ENCODE measurements around the gene NECAB2.
A peak's percentile ranks its signal among the peaks of the same experiment; 100 is the strongest.
"Not testable (repeated sequence)": the region's sequence is repeated elsewhere in the genome, so short reads cannot be mapped to it uniquely, and the experiment has no call there.

The NECAB2 gene

DNA sequence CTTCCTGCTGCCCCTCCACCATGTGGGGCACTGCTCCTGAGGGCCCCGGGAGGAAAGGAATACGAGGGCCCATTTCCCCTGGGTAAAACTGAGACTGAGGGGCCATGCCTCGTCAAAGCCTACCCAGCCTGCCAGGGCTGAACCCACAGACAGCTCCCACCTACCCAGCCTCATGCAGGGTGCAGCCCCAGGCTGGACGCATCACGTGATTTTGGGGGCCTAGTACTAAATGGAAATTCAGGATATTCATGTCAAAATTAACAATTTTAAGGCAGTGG, 18.4 kb upstream of the NECAB2 start:
- ATAC-seq: no peak
- TF ChIP-seq, protein P1, sequence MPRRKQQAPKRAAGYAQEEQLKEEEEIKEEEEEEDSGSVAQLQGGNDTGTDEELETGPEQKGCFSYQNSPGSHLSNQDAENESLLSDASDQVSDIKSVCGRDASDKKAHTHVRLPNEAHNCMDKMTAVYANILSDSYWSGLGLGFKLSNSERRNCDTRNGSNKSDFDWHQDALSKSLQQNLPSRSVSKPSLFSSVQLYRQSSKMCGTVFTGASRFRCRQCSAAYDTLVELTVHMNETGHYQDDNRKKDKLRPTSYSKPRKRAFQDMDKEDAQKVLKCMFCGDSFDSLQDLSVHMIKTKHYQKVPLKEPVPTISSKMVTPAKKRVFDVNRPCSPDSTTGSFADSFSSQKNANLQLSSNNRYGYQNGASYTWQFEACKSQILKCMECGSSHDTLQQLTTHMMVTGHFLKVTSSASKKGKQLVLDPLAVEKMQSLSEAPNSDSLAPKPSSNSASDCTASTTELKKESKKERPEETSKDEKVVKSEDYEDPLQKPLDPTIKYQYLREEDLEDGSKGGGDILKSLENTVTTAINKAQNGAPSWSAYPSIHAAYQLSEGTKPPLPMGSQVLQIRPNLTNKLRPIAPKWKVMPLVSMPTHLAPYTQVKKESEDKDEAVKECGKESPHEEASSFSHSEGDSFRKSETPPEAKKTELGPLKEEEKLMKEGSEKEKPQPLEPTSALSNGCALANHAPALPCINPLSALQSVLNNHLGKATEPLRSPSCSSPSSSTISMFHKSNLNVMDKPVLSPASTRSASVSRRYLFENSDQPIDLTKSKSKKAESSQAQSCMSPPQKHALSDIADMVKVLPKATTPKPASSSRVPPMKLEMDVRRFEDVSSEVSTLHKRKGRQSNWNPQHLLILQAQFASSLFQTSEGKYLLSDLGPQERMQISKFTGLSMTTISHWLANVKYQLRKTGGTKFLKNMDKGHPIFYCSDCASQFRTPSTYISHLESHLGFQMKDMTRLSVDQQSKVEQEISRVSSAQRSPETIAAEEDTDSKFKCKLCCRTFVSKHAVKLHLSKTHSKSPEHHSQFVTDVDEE (CRISPR knock-in tag; IDR thresholded peaks at IDR 0.05): no peak
- no peak for TF ChIP-seq ZNF565 (CRISPR knock-in tag; conservative IDR thresholded peaks at IDR 0.05; ENCODE audit: low read depth)
- TF ChIP-seq OSR1 (CRISPR knock-in tag; IDR thresholded peaks at IDR 0.05): no peak

DNA sequence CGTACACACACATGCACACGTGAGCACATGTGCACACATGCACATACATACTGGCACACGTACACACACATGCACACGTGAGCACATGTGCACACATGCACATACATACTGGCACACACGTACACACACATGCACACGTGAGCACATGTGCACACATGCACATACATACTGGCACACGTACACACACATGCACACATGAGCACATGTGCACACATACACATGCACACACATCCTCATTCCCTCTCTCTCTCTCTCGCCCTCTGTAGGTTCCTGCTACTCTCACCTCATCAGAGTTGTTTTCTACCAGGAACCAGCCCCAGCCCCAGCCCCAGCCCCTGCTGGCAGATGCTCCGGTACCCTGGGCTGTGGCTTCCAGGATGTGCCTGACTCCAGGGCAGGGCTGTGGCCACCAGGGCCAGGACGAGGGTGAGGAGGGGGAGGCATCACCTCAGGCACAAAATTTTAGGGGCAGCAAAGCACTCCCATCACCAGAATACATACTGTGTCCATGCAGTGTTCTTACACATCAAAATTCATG, 17.1 kb upstream of the NECAB2 start:
- ATAC-seq: not testable (repeated sequence)

DNA sequence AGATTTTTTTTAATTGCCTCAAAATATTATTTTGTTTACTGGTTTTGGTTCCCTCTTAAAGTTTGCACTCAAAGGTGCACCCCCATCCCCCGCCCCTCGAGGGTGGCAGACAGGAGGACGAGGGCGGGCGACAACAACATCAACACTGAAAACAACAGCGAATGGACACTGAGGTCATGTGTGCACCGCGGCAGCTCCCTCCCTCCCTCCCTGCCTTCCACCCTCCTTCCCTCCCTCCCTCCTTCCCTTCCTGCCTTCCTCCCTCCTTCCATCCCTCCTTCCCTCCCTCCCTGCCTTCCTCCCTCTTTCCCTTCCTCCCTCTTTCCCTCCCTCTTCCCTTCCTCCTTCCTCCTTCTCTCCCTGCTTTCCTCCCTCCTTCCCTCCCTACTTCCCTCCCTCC, 16.5 kb upstream of the NECAB2 start:
- ATAC-seq: no peak
- TF ChIP-seq, protein P2, sequence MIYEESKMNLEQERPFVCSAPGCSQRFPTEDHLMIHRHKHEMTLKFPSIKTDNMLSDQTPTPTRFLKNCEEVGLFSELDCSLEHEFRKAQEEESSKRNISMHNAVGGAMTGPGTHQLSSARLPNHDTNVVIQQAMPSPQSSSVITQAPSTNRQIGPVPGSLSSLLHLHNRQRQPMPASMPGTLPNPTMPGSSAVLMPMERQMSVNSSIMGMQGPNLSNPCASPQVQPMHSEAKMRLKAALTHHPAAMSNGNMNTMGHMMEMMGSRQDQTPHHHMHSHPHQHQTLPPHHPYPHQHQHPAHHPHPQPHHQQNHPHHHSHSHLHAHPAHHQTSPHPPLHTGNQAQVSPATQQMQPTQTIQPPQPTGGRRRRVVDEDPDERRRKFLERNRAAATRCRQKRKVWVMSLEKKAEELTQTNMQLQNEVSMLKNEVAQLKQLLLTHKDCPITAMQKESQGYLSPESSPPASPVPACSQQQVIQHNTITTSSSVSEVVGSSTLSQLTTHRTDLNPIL (CRISPR knock-in tag; IDR thresholded peaks at IDR 0.05; ENCODE audit: low read depth): no peak
- TF ChIP-seq ESRRG (CRISPR knock-in tag; IDR thresholded peaks at IDR 0.05): no peak
- TF ChIP-seq ZFP3 (CRISPR knock-in tag; IDR thresholded peaks at IDR 0.05): no peak
- no peak for TF ChIP-seq ZC3H10 (CRISPR knock-in tag; IDR thresholded peaks at IDR 0.05)

DNA sequence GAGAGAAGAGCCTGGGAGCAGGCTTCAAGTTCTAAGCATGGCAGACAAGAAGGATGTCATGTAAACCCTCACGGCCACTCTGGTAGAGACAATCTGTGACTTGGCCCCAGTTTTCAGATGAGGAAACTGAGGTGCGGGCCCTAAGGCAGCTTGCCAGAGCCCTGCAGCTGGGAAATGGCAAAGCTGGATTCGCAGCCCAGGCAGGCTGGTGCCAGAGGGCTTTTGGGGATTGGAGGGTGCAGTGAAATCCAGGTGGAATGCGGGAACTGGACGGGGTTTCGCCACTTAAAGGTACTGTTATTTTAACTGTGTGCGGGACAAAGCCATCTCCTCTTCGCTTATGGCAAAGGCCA, 15.5 kb upstream of the NECAB2 start:
- ATAC-seq: peak; percentile 4
- TF ChIP-seq ARNTL (CRISPR knock-in tag; IDR thresholded peaks at IDR 0.05; ENCODE audit: borderline replicate concordance, low read depth) (no peak), ZNF70 (CRISPR knock-in tag; IDR thresholded peaks at IDR 0.05) (no peak), TCF4 (CRISPR knock-in tag; IDR thresholded peaks at IDR 0.05; ENCODE audit: borderline replicate concordance) (no peak), BACH2 (CRISPR knock-in tag; IDR thresholded peaks at IDR 0.05; ENCODE audit: borderline replicate concordance) (no peak), RARB (CRISPR knock-in tag; IDR thresholded peaks at IDR 0.05) (no peak), ZC3H10 (CRISPR knock-in tag; IDR thresholded peaks at IDR 0.05) (no peak), ZNF565 (CRISPR knock-in tag; conservative IDR thresholded peaks at IDR 0.05; ENCODE audit: low read depth) (no peak), SNAI2 (CRISPR knock-in tag; IDR thresholded peaks at IDR 0.05) (no peak)
- TF ChIP-seq, protein P3, sequence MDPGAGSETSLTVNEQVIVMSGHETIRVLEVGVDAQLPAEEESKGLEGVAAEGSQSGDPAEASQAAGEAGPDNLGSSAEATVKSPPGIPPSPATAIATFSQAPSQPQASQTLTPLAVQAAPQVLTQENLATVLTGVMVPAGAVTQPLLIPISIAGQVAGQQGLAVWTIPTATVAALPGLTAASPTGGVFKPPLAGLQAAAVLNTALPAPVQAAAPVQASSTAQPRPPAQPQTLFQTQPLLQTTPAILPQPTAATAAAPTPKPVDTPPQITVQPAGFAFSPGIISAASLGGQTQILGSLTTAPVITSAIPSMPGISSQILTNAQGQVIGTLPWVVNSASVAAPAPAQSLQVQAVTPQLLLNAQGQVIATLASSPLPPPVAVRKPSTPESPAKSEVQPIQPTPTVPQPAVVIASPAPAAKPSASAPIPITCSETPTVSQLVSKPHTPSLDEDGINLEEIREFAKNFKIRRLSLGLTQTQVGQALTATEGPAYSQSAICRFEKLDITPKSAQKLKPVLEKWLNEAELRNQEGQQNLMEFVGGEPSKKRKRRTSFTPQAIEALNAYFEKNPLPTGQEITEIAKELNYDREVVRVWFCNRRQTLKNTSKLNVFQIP (CRISPR knock-in tag; IDR thresholded peaks at IDR 0.05; ENCODE audit: borderline replicate concordance, low read depth): no peak
- TF ChIP-seq, protein P2 (CRISPR knock-in tag; IDR thresholded peaks at IDR 0.05; ENCODE audit: low read depth): no peak
- TF ChIP-seq, protein P4, sequence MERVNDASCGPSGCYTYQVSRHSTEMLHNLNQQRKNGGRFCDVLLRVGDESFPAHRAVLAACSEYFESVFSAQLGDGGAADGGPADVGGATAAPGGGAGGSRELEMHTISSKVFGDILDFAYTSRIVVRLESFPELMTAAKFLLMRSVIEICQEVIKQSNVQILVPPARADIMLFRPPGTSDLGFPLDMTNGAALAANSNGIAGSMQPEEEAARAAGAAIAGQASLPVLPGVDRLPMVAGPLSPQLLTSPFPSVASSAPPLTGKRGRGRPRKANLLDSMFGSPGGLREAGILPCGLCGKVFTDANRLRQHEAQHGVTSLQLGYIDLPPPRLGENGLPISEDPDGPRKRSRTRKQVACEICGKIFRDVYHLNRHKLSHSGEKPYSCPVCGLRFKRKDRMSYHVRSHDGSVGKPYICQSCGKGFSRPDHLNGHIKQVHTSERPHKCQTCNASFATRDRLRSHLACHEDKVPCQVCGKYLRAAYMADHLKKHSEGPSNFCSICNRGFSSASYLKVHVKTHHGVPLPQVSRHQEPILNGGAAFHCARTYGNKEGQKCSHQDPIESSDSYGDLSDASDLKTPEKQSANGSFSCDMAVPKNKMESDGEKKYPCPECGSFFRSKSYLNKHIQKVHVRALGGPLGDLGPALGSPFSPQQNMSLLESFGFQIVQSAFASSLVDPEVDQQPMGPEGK (CRISPR knock-in tag; IDR thresholded peaks at IDR 0.05; ENCODE audit: borderline replicate concordance): no peak

DNA sequence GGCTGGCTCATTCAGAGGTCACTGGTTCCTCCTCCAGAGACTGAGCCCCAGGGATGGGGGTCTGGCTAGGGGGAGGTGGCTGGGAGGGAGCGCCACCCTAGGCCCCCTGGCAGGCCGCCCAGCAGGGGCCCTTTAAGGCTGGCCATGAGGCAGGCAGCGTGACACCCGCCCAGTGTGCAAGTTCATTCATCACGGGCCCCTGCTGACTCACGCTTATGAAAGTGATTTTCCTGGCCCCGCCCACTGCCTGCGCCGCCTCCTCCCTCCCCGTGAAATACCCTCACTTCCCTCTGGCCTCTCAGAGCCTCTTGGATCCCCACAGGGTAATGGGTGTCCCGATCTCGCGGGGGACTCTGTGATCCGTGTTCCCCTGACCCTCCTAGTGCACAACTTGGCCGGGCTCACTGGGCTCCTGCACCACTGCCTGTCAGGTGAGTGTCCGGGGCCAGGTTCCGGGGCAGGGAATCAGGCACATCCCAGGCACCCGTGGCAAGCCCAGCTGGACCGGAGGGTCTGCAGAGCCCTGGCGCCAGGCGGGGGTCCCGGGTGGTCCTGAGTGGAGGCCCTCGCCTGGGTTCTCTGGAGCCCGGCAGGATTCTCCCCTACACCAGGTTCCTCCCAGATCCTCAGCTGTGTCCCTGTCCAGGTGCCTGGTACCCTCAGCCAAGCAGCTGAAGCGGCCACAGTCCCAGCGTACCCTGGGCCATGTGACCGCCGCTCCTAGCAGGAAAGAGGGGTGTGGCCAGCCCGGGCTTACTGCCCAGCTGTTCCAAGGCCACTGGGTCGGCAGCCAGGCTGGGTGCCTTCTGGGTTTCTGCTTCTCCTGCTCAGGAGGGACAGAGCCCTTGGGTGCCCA, 14.9 kb upstream of the NECAB2 start, which contains the start of gene OSGIN1:
OSGIN1 (plus strand) TSS at position 301 of the 856 bp plus-strand sequence. CDS start 4,432 bp downstream, outside the sequence.
- ATAC-seq: peak; percentile 90
- TF ChIP-seq, protein P1 (CRISPR knock-in tag; IDR thresholded peaks at IDR 0.05): no peak
- TF ChIP-seq ESRRG (CRISPR knock-in tag; IDR thresholded peaks at IDR 0.05) (no peak), ARNTL (CRISPR knock-in tag; IDR thresholded peaks at IDR 0.05; ENCODE audit: borderline replicate concordance, low read depth) (no peak), TCF4 (CRISPR knock-in tag; IDR thresholded peaks at IDR 0.05; ENCODE audit: borderline replicate concordance) (no peak), ISL1 (CRISPR knock-in tag; IDR thresholded peaks at IDR 0.05) (no peak), PPARA (CRISPR knock-in tag; IDR thresholded peaks at IDR 0.05; ENCODE audit: borderline replicate concordance) (no peak), OSR1 (CRISPR knock-in tag; IDR thresholded peaks at IDR 0.05) (no peak), BACH2 (CRISPR knock-in tag; IDR thresholded peaks at IDR 0.05; ENCODE audit: borderline replicate concordance) (no peak)
- TF ChIP-seq, protein P2 (CRISPR knock-in tag; IDR thresholded peaks at IDR 0.05; ENCODE audit: low read depth): no peak
